ENCODE data around the gene OR13G1.

The OR13G1 gene

DNA sequence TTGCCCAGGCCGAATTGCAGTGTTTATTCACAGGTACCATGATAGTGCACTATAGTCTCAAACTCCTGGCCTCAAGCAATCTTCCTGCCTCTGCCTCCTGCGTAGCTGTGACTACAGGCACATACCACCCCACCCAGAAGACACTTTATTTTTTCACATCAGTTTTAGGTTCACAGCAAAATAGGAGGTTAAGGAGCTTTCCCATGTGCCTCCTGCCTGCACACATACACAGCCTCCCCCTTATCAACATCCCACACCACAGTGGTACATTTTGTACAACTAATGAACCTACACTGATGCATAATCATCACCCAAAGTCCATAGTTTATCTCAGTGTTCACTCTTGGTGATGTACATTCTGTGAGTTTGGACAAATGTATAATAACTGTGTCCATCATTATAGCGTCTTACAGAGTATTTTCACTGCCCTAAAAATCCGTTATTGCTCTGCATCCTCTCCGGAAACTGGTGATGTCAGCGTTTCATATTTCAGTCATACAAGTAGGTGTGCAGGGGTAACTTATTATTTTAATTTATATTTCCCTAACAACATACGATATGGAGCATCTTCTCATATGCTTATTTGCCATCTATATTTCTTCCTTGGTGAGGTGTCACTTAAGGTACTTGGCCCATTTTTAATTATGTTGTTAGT lies 23.2 kb downstream of the OR13G1 start:
- H3K79me2 ChIP-seq (ENCODE audit: insufficient read depth, low read length) = no peaks in the 10 kb centered on the region
- no peaks in the 10 kb centered on the region for H3K9me3 ChIP-seq (ENCODE audit: insufficient read depth, low read length, severe bottlenecking)
- no peak for DNase-seq
- H3K27ac ChIP-seq (ENCODE audit: low read length) = no peak overlapping the region
- no peak for TF ChIP-seq EZH2 (IDR thresholded peaks at IDR 0.05; ENCODE audit: borderline replicate concordance, low read depth, low read length, severe bottlenecking)
- TF ChIP-seq, protein P1, sequence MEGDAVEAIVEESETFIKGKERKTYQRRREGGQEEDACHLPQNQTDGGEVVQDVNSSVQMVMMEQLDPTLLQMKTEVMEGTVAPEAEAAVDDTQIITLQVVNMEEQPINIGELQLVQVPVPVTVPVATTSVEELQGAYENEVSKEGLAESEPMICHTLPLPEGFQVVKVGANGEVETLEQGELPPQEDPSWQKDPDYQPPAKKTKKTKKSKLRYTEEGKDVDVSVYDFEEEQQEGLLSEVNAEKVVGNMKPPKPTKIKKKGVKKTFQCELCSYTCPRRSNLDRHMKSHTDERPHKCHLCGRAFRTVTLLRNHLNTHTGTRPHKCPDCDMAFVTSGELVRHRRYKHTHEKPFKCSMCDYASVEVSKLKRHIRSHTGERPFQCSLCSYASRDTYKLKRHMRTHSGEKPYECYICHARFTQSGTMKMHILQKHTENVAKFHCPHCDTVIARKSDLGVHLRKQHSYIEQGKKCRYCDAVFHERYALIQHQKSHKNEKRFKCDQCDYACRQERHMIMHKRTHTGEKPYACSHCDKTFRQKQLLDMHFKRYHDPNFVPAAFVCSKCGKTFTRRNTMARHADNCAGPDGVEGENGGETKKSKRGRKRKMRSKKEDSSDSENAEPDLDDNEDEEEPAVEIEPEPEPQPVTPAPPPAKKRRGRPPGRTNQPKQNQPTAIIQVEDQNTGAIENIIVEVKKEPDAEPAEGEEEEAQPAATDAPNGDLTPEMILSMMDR (IDR thresholded peaks at IDR 0.05; ENCODE audit: borderline replicate concordance, extremely low read depth, low read length, poor library complexity, severe bottlenecking) = no peak
- H3K27me3 ChIP-seq (ENCODE audit: insufficient read depth, low read length, poor library complexity) = no peaks in the 10 kb centered on the region
- H2AFZ ChIP-seq (ENCODE audit: low read depth, low read length) = no peak overlapping the region
- no peaks in the 10 kb centered on the region for H4K20me1 ChIP-seq (ENCODE audit: insufficient read depth, low read length)
- no peak overlapping the region for H3K9ac ChIP-seq (ENCODE audit: low read depth, low read length)
- H3K4me1 ChIP-seq (ENCODE audit: insufficient read depth, low read length) = no peaks in the 10 kb centered on the region
- no peaks in the 10 kb centered on the region for H3K36me3 ChIP-seq (ENCODE audit: insufficient read depth, low read length)
- ATAC-seq (ENCODE audit: insufficient read depth, low read depth) = no peak
- no peak overlapping the region for H3K4me3 ChIP-seq (ENCODE audit: low read depth in 1 of 2, low read length in 2 of 2)
- no peak overlapping the region for H3K4me2 ChIP-seq (ENCODE audit: insufficient read depth, low read length)

DNA sequence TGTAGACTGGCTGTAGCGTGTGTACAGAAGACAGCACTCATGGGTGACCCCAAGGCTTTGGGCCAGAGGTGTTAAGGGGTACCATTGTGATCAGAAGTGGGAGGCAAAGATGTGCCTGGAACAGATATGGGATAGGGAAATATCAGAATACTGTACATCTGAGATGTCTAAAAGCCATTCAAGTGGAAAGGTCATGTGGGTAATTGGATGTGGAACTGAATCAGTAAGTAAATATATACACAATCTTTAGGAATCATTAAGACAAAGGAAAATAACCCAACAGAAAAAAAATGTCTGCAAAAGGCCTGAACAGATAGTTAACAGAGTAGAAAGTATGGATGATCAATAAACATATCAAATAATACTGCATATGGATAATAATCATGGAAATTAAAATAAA lies 26.5 kb downstream of the OR13G1 start:
- no peaks in the 10 kb centered on the region for H3K36me3 ChIP-seq (ENCODE audit: insufficient read depth, low read length)
- H4K20me1 ChIP-seq (ENCODE audit: insufficient read depth, low read length) = no peaks in the 10 kb centered on the region
- H2AFZ ChIP-seq (ENCODE audit: low read depth, low read length) = no peak overlapping the region
- TF ChIP-seq, protein P1 (IDR thresholded peaks at IDR 0.05; ENCODE audit: borderline replicate concordance, extremely low read depth, low read length, poor library complexity, severe bottlenecking) = no peak
- no peak for TF ChIP-seq EZH2 (IDR thresholded peaks at IDR 0.05; ENCODE audit: borderline replicate concordance, low read depth, low read length, severe bottlenecking)
- DNase-seq (no peak), ATAC-seq (ENCODE audit: insufficient read depth, low read depth) (no peak)
- H3K79me2 ChIP-seq (ENCODE audit: insufficient read depth, low read length) = no peaks in the 10 kb centered on the region
- H3K9ac ChIP-seq (ENCODE audit: low read depth, low read length) = no peak overlapping the region
- no peaks in the 10 kb centered on the region for H3K9me3 ChIP-seq (ENCODE audit: insufficient read depth, low read length, severe bottlenecking)
- H3K4me3 ChIP-seq (ENCODE audit: low read depth in 1 of 2, low read length in 2 of 2) = no peak overlapping the region
- no peak overlapping the region for H3K4me2 ChIP-seq (ENCODE audit: insufficient read depth, low read length)
- no peaks in the 10 kb centered on the region for H3K4me1 ChIP-seq (ENCODE audit: insufficient read depth, low read length)
- H3K27me3 ChIP-seq (ENCODE audit: insufficient read depth, low read length, poor library complexity) = no peaks in the 10 kb centered on the region
- H3K27ac ChIP-seq (ENCODE audit: low read length) = no peak overlapping the region

DNA sequence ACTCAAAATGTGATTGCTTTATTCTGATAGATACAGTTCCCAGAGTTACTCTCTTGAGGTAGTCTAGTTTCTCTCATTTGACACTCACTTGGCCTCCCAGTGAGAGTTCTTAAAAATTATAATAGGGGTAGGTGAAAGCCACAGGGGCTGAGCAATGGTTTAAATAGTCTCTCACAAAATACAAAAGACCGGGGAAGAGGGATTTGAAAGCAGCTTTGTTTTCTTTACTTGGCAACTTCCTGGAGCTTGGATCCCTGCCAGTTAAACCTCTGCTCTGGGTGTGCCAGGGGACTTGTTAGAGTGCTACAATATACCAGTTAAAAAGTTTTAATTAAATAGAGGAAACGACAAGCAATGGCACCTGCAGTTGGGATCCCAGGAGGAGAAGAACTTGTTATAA lies 31.7 kb downstream of the OR13G1 start:
- no peaks in the 10 kb centered on the region for H3K9me3 ChIP-seq (ENCODE audit: insufficient read depth, low read length, severe bottlenecking)
- no peak for TF ChIP-seq EZH2 (IDR thresholded peaks at IDR 0.05; ENCODE audit: borderline replicate concordance, low read depth, low read length, severe bottlenecking)
- TF ChIP-seq, protein P1 (IDR thresholded peaks at IDR 0.05; ENCODE audit: borderline replicate concordance, extremely low read depth, low read length, poor library complexity, severe bottlenecking) = no peak
- H2AFZ ChIP-seq (ENCODE audit: low read depth, low read length) = no peak overlapping the region
- H4K20me1 ChIP-seq (ENCODE audit: insufficient read depth, low read length) = no peaks in the 10 kb centered on the region
- no peak overlapping the region for H3K4me2 ChIP-seq (ENCODE audit: insufficient read depth, low read length)
- no peaks in the 10 kb centered on the region for H3K36me3 ChIP-seq (ENCODE audit: insufficient read depth, low read length)
- DNase-seq (no peak), ATAC-seq (ENCODE audit: insufficient read depth, low read depth) (no peak)
- H3K27ac ChIP-seq (ENCODE audit: low read length) = no peak overlapping the region
- no peaks in the 10 kb centered on the region for H3K79me2 ChIP-seq (ENCODE audit: insufficient read depth, low read length)
- H3K4me3 ChIP-seq (ENCODE audit: low read depth in 1 of 2, low read length in 2 of 2) = no peak overlapping the region
- H3K4me1 ChIP-seq (ENCODE audit: insufficient read depth, low read length) = no peaks in the 10 kb centered on the region
- no peak overlapping the region for H3K9ac ChIP-seq (ENCODE audit: low read depth, low read length)
- H3K27me3 ChIP-seq (ENCODE audit: insufficient read depth, low read length, poor library complexity) = no peaks in the 10 kb centered on the region

Measured in DND-41 (cell line).